Pulmonary artery endothelial cell (primary cell): ENCODE results near the gene SBDS. TPM values are rescaled to one million over a fixed set of nuclear protein-coding genes. Genes with fewer than 3 reads are reported as not detected.
"Not testable (repeated sequence)": the region's sequence is repeated elsewhere in the genome, so short reads cannot be mapped to it uniquely, and the experiment has no call there.

Experiments
- DNase-seq: peaks from one replicate; pipeline ENCODE4 v3.0.0-alpha.2; 2011; ENCODE audit warnings: low read depth, low spot score
- total RNA-seq: library from RNA; depleted of rRNA; stranded (reverse); fragments of >200 nt; gene quantifications from 2 replicates; pipeline ENCODE4 v1.2.3, GENCODE V29; 2014

The SBDS gene
- total RNA-seq, 1 donor from 2014 or later = 72.1 TPM

- peak; percentile 89 for DNase-seq
These were observed 1.2 kb upstream of the SBDS start, which contains the start of gene TYW1 for GRCh38 chr7:66996444-66997191. TYW1 (plus strand) TSS chr7:66996833; CDS start chr7:66996979, 146 bp downstream.

GRCh38 chr7:66994691-66995049 is 716 bp downstream of the SBDS start:
- DNase-seq = peak; percentile 39

GRCh38 chr7:66994051-66994450 is 1.3 kb downstream of the SBDS start:
- not testable (repeated sequence) for DNase-seq

- not testable (repeated sequence) for DNase-seq
These were observed 5.8 kb downstream of the SBDS start for GRCh38 chr7:66989552-66989951.

GRCh38 chr7:66980336-66980735 is 15.1 kb downstream of the SBDS start:
- not testable (repeated sequence) for DNase-seq

- DNase-seq = not testable (repeated sequence)
These were observed 16.4 kb downstream of the SBDS start for GRCh38 chr7:66979013-66979412.

- not testable (repeated sequence) for DNase-seq
These were observed 17.1 kb downstream of the SBDS start for GRCh38 chr7:66978312-66978711.

GRCh38 chr7:66974986-66975590 is 20.3 kb downstream of the SBDS start:
- no peak for DNase-seq

- no peak for DNase-seq
These were observed 25.1 kb downstream of the SBDS start for GRCh38 chr7:66970310-66970709.

GRCh38 chr7:66969001-66969400 is 26.4 kb downstream of the SBDS start:
- DNase-seq = not testable (repeated sequence)

- no peak for DNase-seq
These were observed 28.4 kb downstream of the SBDS start for GRCh38 chr7:66967029-66967428.

- no peak for DNase-seq
These were observed 31.0 kb downstream of the SBDS start for GRCh38 chr7:66964411-66964810.

GRCh38 chr7:66961096-66961495 is 34.3 kb downstream of the SBDS start:
- no peak for DNase-seq

- no peak for DNase-seq
These were observed 35.2 kb downstream of the SBDS start for GRCh38 chr7:66960192-66960591.

- no peak for DNase-seq
These were observed 36.6 kb downstream of the SBDS start for GRCh38 chr7:66958538-66959350.

GRCh38 chr7:66957595-66958290 is 37.6 kb downstream of the SBDS start:
- no peak for DNase-seq

GRCh38 chr7:66953044-66953427 is 42.4 kb downstream of the SBDS start:
- DNase-seq = no peak

- peak; percentile 60 for DNase-seq
These were observed 42.9 kb downstream of the SBDS start for GRCh38 chr7:66952343-66953043.

GRCh38 chr7:66950763-66951162 is 44.6 kb downstream of the SBDS start:
- peak; percentile 46 for DNase-seq

- peak; percentile 68 for DNase-seq
These were observed 45.1 kb downstream of the SBDS start for GRCh38 chr7:66950311-66950710.
